Measurements from ENCODE around the gene PYHIN1.

Gene PYHIN1

GRCh38 chr1:158931055-158931737 lies at the start of gene PYHIN1:
Gene PYHIN1 (plus strand): TSS chr1:158931552. CDS start chr1:158936911, 5,359 bp downstream.
- no peak for DNase-seq

GRCh38 chr1:158893654-158894053 lies 37.7 kb upstream of the PYHIN1 start:
- no peak for DNase-seq

- DNase-seq, result no peak
Observed at GRCh38 chr1:158898722-158899121, 32.6 kb upstream of the PYHIN1 start.

- no peak for DNase-seq
Observed at GRCh38 chr1:158901623-158902022, 29.7 kb upstream of the PYHIN1 start.

- no peak for DNase-seq
Observed at GRCh38 chr1:158916085-158916484, 15.3 kb upstream of the PYHIN1 start.

DNA sequence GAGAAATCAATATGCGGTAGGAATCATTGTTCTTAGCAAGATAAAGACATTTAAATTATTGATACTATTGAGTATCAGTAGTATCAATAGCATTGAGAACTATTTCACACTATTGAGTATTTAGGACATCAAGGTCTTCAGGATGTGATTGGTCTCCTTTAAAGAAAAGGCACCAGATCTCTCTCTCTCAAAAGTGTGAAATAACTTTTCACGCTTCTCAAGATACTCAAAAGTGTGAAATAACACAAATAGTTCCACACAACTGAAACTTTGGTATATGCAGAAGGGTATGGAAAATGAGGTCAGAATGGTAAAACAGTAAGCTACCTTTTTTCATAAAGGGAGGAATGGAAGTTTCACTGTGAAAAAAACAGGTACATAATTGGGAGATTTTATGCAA lies 6.7 kb upstream of the PYHIN1 start:
- DNase-seq, result no peak

DNA sequence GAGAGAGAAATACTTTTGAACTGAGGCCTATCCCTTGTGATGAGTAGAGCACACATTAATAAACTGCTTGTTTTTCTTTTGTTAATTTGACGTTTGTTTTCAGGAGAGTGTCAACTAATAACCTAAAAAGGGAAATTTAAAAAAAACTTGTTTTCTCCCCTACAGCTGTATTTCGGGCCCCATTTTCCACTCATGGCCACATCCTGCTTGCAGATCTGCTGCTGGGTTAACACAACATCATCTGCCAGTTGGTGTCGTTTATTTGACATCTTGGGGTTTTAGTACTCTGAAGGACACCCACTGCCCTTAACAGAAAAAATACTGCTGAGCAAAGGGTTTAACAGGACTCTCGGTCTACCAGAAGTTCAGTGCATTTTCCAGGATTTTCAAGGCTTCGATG lies 848 bp upstream of the PYHIN1 start:
- no peak for DNase-seq

- no peak for DNase-seq
Observed at GRCh38 chr1:158932171-158932570, 819 bp downstream of the PYHIN1 start.

- DNase-seq, result no peak
Observed at GRCh38 chr1:158933621-158934020, 2.3 kb downstream of the PYHIN1 start.

GRCh38 chr1:158939180-158939579 lies 7.8 kb downstream of the PYHIN1 start:
- no peak for DNase-seq

DNA sequence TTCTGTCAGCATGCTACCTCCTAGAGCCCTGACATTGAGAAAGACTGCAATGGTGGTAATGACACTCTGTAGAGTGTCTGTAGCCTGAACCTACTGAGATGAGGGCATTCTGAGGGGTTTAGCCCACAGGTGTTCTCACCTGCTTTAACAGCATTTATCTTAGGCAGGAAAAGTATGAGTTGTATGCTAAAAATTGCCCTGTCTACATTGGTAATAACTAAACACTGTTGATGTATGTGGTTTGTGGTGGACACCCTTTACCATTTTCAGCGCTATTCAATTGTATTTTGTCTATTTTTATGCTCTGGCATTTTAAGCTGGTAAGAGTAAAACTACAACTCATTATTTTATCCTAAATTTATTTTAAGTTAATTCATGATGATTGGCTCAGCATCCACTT lies 10.0 kb downstream of the PYHIN1 start:
- no peak for DNase-seq

DNA sequence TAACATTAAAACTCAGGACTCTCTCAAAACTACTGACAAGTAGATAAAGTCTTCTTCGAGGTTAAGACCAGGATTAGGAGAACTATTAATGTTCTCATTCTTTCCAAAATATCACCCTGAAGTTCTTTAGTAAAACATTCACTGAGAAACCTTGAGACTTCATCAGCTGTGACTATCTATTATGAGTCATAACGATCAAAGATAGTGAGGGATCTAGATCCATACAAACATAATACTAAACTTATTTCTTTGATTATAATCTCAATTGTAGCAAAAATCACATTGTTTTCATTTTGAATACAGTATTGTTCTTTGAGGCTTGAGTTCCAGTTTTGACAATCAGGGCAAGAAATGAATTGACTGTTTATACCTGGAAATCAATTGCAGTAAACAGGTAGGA lies 11.1 kb downstream of the PYHIN1 start:
- no peak for DNase-seq

DNA sequence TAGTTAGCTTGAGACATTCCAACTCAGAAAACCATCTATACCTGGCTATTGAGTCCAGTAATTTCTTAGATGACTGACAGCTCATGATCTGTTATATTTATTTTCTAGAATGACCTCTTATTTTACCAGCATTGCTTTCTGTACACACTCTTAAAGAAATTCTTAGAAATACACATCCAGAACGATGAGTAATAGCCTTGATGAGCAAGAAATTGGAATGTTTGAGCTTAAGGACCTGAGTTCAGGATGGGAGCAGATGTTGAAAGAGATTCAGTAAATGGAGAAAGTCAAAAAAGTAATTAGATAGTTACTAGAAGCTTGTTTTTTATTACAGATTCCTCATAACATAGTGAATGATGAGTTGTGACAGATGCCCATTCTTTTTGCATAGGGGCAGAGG lies 11.7 kb downstream of the PYHIN1 start:
- no peak for DNase-seq

- no peak for DNase-seq
Observed at GRCh38 chr1:158945061-158945460, 13.7 kb downstream of the PYHIN1 start.

DNA sequence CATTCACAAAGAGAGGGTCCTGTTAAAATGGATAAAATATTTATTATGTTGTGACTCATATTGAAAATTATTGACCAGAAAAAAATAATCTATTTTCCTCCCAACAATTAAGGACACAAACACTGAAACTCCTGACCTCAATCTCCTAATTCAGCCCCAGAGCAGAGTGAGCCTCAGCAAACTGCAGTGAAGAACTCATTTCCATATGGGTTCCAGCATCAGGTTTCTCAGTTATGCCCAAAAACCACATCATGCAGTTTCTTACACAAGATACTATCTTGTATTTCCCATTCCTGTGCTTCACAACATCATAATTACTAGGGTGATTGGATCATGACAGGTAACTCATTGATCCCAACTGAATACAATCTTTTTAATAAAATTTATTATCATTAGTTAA lies 15.4 kb downstream of the PYHIN1 start:
- no peak for DNase-seq

GRCh38 chr1:158951956-158952355 lies 20.6 kb downstream of the PYHIN1 start:
- DNase-seq, result no peak

DNA sequence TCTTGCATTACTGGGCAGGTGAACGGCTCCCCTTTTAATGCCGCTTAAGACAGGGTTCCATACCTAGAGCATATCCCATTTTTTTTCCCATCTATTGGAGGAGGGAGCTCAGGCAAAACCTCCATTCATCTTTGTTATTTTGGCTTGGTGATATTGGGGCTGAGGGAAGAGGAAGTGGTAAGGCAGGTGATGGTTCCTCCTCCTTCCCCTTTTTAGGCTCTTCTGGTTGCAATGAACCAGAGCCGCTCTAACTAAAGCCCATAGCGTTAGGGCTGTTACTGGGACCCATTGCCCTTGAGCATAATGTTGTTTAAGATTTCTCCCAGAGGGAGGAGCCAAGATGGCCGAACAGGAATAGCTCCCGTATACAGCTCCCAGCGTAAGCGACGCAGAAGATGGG lies 21.1 kb downstream of the PYHIN1 start:
- no peak for DNase-seq

DNA sequence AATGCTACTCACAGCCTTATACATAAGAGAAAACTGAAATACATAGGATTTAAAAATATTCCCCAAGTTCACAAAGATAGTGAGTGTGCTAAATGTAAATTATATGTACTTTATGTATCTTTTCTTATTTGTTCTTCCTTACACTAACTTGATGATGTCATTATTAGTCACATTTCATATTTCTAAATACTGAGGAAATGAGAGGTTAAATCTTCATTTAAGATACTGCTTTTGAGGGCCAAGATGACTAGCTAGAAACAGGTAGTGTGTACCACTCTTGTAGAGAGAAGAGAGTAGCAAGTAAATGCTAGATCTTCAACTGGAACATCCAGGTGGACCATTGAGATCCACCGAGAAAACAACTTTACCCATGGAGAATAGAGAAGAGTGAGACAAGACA lies 29.8 kb downstream of the PYHIN1 start:
- no peak for DNase-seq

DNA sequence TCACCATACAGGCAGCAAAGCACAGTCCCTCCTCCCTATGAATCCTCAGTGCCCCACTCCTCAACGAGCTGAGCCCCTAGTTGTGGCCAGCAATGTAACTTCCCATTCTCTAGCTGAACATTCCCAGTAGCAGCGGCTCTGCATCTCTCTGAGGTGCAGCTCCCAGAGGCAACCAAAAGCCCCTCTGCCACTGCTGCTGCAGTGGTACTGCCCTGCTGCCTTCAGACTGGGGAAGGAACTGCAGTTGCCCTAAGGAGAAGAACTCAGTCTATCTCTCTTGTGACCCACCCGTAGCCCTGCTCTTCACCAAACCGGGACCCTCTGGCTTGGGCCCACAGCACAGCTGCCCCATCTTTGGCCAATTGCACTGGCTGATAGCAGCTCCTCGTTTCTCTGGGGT lies 31.6 kb downstream of the PYHIN1 start:
- no peak for DNase-seq

- DNase-seq, result no peak
Observed at GRCh38 chr1:158969166-158969565, 37.8 kb downstream of the PYHIN1 start.

DNA sequence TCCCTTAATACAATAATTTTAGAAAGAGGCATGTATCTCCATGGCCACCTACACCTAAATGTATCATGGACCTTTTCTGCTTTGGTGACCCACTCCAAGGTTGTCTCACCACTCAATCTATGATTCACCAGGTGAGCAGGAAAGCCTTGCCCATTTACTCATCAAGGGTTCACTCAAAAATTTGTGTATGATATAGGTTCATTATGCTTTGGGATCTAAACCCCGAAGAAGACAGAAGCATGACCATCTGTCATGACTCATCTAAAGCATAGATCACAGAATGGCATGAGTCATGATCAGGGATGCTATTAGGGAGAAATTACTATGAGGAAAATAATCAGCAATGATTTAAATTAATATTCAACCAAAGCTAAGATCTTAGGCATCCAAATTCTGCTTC lies 38.5 kb downstream of the PYHIN1 start:
- DNase-seq, result no peak

DNA sequence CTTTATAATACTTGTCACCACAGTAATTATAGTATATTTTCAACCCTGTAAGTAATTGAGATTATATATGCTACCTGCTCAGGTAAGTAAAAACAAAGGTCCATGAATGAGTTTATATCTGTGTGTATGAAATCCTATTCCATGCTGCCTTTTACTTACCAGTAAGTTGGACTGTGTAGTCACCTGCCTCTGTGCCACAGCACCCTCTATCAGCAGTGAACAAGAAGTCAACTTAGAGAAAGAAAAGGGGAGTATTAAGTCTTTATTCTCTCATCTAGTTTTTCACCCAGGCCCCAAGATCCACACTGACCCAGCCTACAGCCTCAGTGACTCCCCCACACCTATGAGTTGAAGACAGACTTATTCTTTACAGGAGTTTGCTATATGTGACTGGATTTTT lies 41.5 kb downstream of the PYHIN1 start:
- no peak for DNase-seq

GRCh38 chr1:158976219-158976618 lies 44.9 kb downstream of the PYHIN1 start:
- no peak for DNase-seq

- no peak for DNase-seq
Observed at GRCh38 chr1:158978730-158979129, 47.4 kb downstream of the PYHIN1 start.

DNA sequence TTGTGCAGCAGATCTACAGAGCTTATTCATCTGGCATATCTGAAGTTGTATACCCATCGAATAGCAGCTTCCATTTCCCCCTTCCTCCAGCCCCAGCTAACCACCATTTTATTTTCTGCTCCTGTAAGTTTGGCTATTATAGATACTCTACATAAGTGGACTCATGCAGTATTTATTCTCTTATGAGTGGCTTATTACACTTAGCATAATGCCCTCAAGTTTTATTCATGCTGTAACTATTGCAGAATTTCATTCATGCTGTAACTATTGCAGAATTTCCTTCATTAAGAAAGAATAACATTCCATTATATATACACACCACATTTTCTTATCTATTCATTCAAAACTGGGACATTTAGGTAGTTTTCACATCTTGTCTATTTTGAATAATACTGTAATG lies 47.9 kb downstream of the PYHIN1 start:
- no peak for DNase-seq

GRCh38 chr1:158983235-158983634 lies 51.9 kb downstream of the PYHIN1 start:
- DNase-seq, result no peak

Data from cortex of kidney (tissue), 1 donor.